SK-N-SH (cell line): ENCODE data around the gene RNU5D-1. TPM values are rescaled to one million over a fixed set of nuclear protein-coding genes. Genes with fewer than 3 reads are reported as not detected.

Source experiments
- CTCF ChIA-PET: fragments of 300-600, 350-600 bp; formaldehyde crosslinking; extraction: SDS; loops from one replicate; lab custom pipeline; 2021; lab: Yijun Ruan, JAX
- POLR2A ChIA-PET: fragments of 350-600 bp; sonication (Branson Sonifier 250); formaldehyde crosslinking; extraction: SDS; loops from one replicate; lab custom pipeline; 2020; ENCODE audit warnings: antibody characterized with exemption, inconsistent platforms; lab: Yijun Ruan, JAX
- DNase-seq: peaks from one replicate; pipeline ENCODE4 v3.0.0; 2012
- H2AFZ ChIP-seq: fragments of 200-600 bp; sonication (generic); 2 replicates; pipeline ENCODE4 v1.8.1; 2016; ENCODE audit warnings: antibody characterized with exemption, mild to moderate bottlenecking, low read depth
- H3F3A ChIP-seq: fragments of 200-600 bp; sonication (generic); replicated peaks from 2 replicates; pipeline ENCODE3; 2016; ENCODE audit warnings: antibody characterized with exemption, mild to moderate bottlenecking; ENCODE audit not compliant: insufficient read depth
- H3K27ac ChIP-seq, 2 experiments: fragments of 200-500 bp in 1 of 2; fragments of 200-600 bp in 1 of 2; sonication (Bioruptor generic) in 1 of 2; sonication (generic), shearing (Covaris generic) in 1 of 2; 2 replicates each; pipeline versions ENCODE4 v1.5.1 to v1.6.1; 2014 to 2016; ENCODE audit warnings: low read depth in 2 of 2, inconsistent platforms in 1 of 2, low read length in 1 of 2, mild to moderate bottlenecking in 1 of 2, mixed read lengths in 1 of 2
- H3K27me3 ChIP-seq: fragments of 200-600 bp; sonication (generic), shearing (Covaris generic); 2 replicates; pipeline ENCODE4 v1.6.1; 2016; ENCODE audit warnings: mixed run types; ENCODE audit not compliant: insufficient read depth
- H3K36me3 ChIP-seq, 2 experiments: fragments of 200-500 bp in 1 of 2; fragments of 200-600 bp in 1 of 2; sonication (Bioruptor generic) in 1 of 2; sonication (generic) in 1 of 2; replicated peaks in 1 of 2; 2 replicates each; pipeline versions ENCODE3 to v1.5.1; 2014 to 2016; ENCODE audit warnings: low read length in 1 of 2, mild to moderate bottlenecking in 1 of 2; ENCODE audit not compliant: insufficient read depth in 2 of 2, control insufficient read depth in 1 of 2
- H3K4me1 ChIP-seq, 2 experiments: fragments of 200-500 bp in 1 of 2; fragments of 200-600 bp in 1 of 2; sonication (Bioruptor generic) in 1 of 2; sonication (generic), shearing (Covaris generic) in 1 of 2; 2 replicates each; pipeline versions ENCODE4 v1.5.1 to v1.6.1; 2014 to 2016; ENCODE audit warnings: low read depth in 1 of 2, low read length in 1 of 2, mixed run types in 1 of 2; ENCODE audit not compliant: insufficient read depth in 2 of 2, control insufficient read depth in 1 of 2
- H3K4me2 ChIP-seq: fragments of 200-600 bp; sonication (generic), shearing (Covaris generic); 2 replicates; pipeline ENCODE4 v1.6.1; 2017; ENCODE audit warnings: mixed run types
- H3K4me3 ChIP-seq, 2 experiments: fragments of 200-500 bp in 1 of 2; fragments of 200-600 bp in 1 of 2; sonication (Bioruptor generic) in 1 of 2; sonication (generic), shearing (Covaris generic) in 1 of 2; 2 replicates each; pipeline versions ENCODE4 v1.5.1 to v1.8.1; 2014 to 2016; ENCODE audit warnings: low read depth in 2 of 2, inconsistent platforms in 1 of 2, low read length in 1 of 2, mild to moderate bottlenecking in 1 of 2, mixed read lengths in 1 of 2, moderate library complexity in 1 of 2
- H3K79me2 ChIP-seq: fragments of 200-600 bp; sonication (generic); 2 replicates; pipeline ENCODE4 v1.8.1; 2017; ENCODE audit warnings: mild to moderate bottlenecking; ENCODE audit not compliant: insufficient read depth
- H3K9ac ChIP-seq: fragments of 200-600 bp; sonication (generic); 2 replicates; pipeline ENCODE4 v1.6.1; 2017; ENCODE audit warnings: mixed run types
- H3K9me2 ChIP-seq: fragments of 200-600 bp; sonication (generic); 2 replicates; pipeline ENCODE4 v1.6.1; 2017; ENCODE audit warnings: mixed run types
- H3K9me3 ChIP-seq: fragments of 200-600 bp; sonication (generic); 2 replicates; pipeline ENCODE4 v1.6.1; 2017; ENCODE audit warnings: mixed run types, mild to moderate bottlenecking, moderate library complexity
- H4K20me1 ChIP-seq: fragments of 200-600 bp; sonication (generic); 2 replicates; pipeline ENCODE4 v1.6.1; 2017; ENCODE audit warnings: mild to moderate bottlenecking, mixed run types; ENCODE audit not compliant: insufficient read depth
- CTCF ChIP-seq: fragments of 200-600 bp; sonication (generic); IDR thresholded peaks from 2 replicates; pipeline ENCODE4 v1.6.1; 2017; ENCODE audit warnings: antibody characterized with exemption, mild to moderate bottlenecking, moderate library complexity
- ELF1 ChIP-seq: IDR thresholded peaks from 2 replicates; pipeline ENCODE4 v1.4.0; 2012
- EP300 ChIP-seq, 2 experiments: IDR thresholded peaks; 2 replicates each; pipeline versions ENCODE4 v1.4.0 to v1.6.1; 2012; ENCODE audit warnings: borderline replicate concordance in 1 of 2, low read depth in 1 of 2, low read length in 1 of 2
- FOSL2 ChIP-seq: IDR thresholded peaks from 2 replicates; pipeline ENCODE4 v1.4.0; 2012; ENCODE audit warnings: low read depth, mild to moderate bottlenecking, moderate library complexity, borderline replicate concordance
- FOXJ3 ChIP-seq: sonication (generic); formaldehyde crosslinking; IDR thresholded peaks from 2 replicates; pipeline ENCODE4 v1.5.1; 2020; ENCODE audit warnings: mild to moderate bottlenecking, missing genetic modification reagents
- FOXM1 ChIP-seq: IDR thresholded peaks from 2 replicates; pipeline ENCODE4 v1.4.0; 2012; ENCODE audit warnings: low read depth, mild to moderate bottlenecking
- GATA2 ChIP-seq: sonication (generic); formaldehyde crosslinking; IDR thresholded peaks from 2 replicates; pipeline ENCODE4 v1.5.0; 2020; ENCODE audit warnings: mild to moderate bottlenecking, missing genetic modification reagents
- JUND ChIP-seq: IDR thresholded peaks from 2 replicates; pipeline ENCODE4 v1.4.0; 2012
- PBX3 ChIP-seq: IDR thresholded peaks from 2 replicates; pipeline ENCODE4; 2012
- POLR2AphosphoS5 ChIP-seq: IDR thresholded peaks from 2 replicates; pipeline ENCODE4 v1.6.1; 2012; ENCODE audit warnings: low read depth, low read length
- RXRA ChIP-seq: IDR thresholded peaks from 2 replicates; pipeline ENCODE4 v1.4.0; 2012; ENCODE audit warnings: low read depth, mild to moderate bottlenecking, borderline replicate concordance
- TAF1 ChIP-seq: IDR thresholded peaks from 2 replicates; pipeline ENCODE4 v1.6.1; 2012; ENCODE audit warnings: low read depth, mild to moderate bottlenecking, low read length, moderate library complexity, borderline replicate concordance
- TCF12 ChIP-seq: IDR thresholded peaks from 2 replicates; pipeline ENCODE4 v1.4.0; 2012
- TEAD4 ChIP-seq: IDR thresholded peaks from 2 replicates; pipeline ENCODE4 v1.4.0; 2012; ENCODE audit warnings: mild to moderate bottlenecking, borderline replicate concordance; ENCODE audit not compliant: insufficient read depth
- USF1 ChIP-seq: IDR thresholded peaks from 2 replicates; pipeline ENCODE4 v1.4.0; 2012; ENCODE audit warnings: low read depth, borderline replicate concordance
- USF2 ChIP-seq: fragments of 150-350 bp; IDR thresholded peaks from 2 replicates; pipeline ENCODE4 v1.6.1; 2017; ENCODE audit warnings: antibody characterized with exemption, low read length, low read depth, borderline replicate concordance
- YY1 ChIP-seq: IDR thresholded peaks from 2 replicates; pipeline ENCODE4 v1.4.0; 2012; ENCODE audit warnings: low read depth, mild to moderate bottlenecking
- WGBS: methylation state at CpG from one replicate; pipeline ENCODE4 v1.1.6; 2017; ENCODE audit warnings: low lambda C conversion rate; 5-methylcytosine and 5-hydroxymethylcytosine counted together
- polyA plus RNA-seq, 3 experiments: library from polyadenylated mRNA; depleted of rRNA; stranded (reverse); fragments of >200 nt; gene quantifications; 2 replicates each; pipeline ENCODE4 v1.2.3, GENCODE V29; 2012

RNU5D-1 gene
- polyA plus RNA-seq, 1 of the 3 experiments (the other 2 are of a cell fraction), result not detected

GRCh38 chr1:44775930-44776729 is 45.2 kb upstream of the RNU5D-1 start:
- Histone ChIP-seq H3K79me2 (peaks cover 56% of the 10 kb centered on the region), H3K4me2 (peak overlapping the region; percentile 98), H4K20me1 (peaks cover 41% of the 10 kb centered on the region), H3K9me2 (no peaks in the 10 kb centered on the region), H3K4me1 (peaks cover 14 to 16% of the 10 kb centered on the region in 2 experiments; a peak in 3 of 4 replicates), H3K27ac (peak overlapping the region; percentile 84 to 87), H3K27me3 (no peaks in the 10 kb centered on the region), H3K9ac (peak overlapping the region; percentile 93), H2AFZ (no peak overlapping the region), H3K4me3 (peak overlapping the region; percentile 54 to 79), H3K36me3 (peaks cover 22 to 52% of the 10 kb centered on the region in 2 experiments), H3K9me3 (no peaks in the 10 kb centered on the region), H3F3A (peaks cover 59% of the 10 kb centered on the region)
- POLR2A ChIA-PET, result interaction anchor here (0.6 to 2.5 kb wide), 23 partner anchors 8 to 564 kb away, joined by 3 to 22 read pairs (median 6); partner anchors contain the start of genes ARMH1, BEST4, BTBD19 and EIF2B3
- WGBS, result under 1% methylated on average over 15 of the region's 36 CpGs
- DNase-seq, result no peak
- no peak for TF ChIP-seq GATA2
- TF ChIP-seq EP300 (IDR thresholded peaks at IDR 0.05; ENCODE audit: borderline replicate concordance in 1 of 2, low read depth in 1 of 2, low read length in 1 of 2), result no peak
- no peak for TF ChIP-seq TAF1
- no peak for TF ChIP-seq POLR2AphosphoS5
- TF ChIP-seq USF2, result no peak
- TF ChIP-seq YY1, result no peak
- no peak for TF ChIP-seq FOXM1
- no peak for TF ChIP-seq TCF12
- TF ChIP-seq FOSL2, result no peak
- no peak for TF ChIP-seq CTCF
- no peak for TF ChIP-seq JUND
- no peak for TF ChIP-seq TEAD4
- no peak for TF ChIP-seq ELF1
- TF ChIP-seq FOXJ3 (CRISPR knock-in tag), result no peak
- no peak for TF ChIP-seq PBX3
- no peak for TF ChIP-seq RXRA
- TF ChIP-seq USF1, result no peak
- CTCF ChIA-PET, result interaction anchor here (1.1 to 2.7 kb wide), 8 partner anchors 8 to 45 kb away, joined by 3 to 16 read pairs (median 4); partner anchors contain the start of genes BTBD19, PLK3 and RNU5D-1
